Hepatocyte (in vitro differentiated cells): ENCODE data around the gene NEK1. TPM values are rescaled to one million over a fixed set of nuclear protein-coding genes. Genes with fewer than 3 reads are reported as not detected.
"Not testable (repeated sequence)": the region's sequence is repeated elsewhere in the genome, so short reads cannot be mapped to it uniquely, and the experiment has no call there.

Experiments used
- DNase-seq: peaks from one replicate; pipeline ENCODE4 v3.0.0-alpha.2; 2016; ENCODE audit warnings: low spot score
- H2AFZ ChIP-seq: fragments of 200-600 bp; sonication (generic); 2 replicates; pipeline ENCODE4 v1.6.0; 2016; ENCODE audit warnings: antibody characterized with exemption, mild to moderate bottlenecking
- H3K27ac ChIP-seq: fragments of 200-600 bp; sonication (generic); 2 replicates; pipeline ENCODE4 v1.5.1; 2016; ENCODE audit warnings: mild to moderate bottlenecking
- H3K27me3 ChIP-seq: fragments of 200-600 bp; sonication (generic); 2 replicates; pipeline ENCODE4 v1.6.1; 2016
- H3K36me3 ChIP-seq: fragments of 200-600 bp; sonication (generic); replicated peaks from 2 replicates; pipeline ENCODE4 v1.5.1; 2016; ENCODE audit warnings: low read depth; ENCODE audit not compliant: insufficient read depth
- H3K4me1 ChIP-seq: fragments of 200-600 bp; sonication (generic); 2 replicates; pipeline ENCODE4 v1.5.1; 2016; ENCODE audit warnings: mild to moderate bottlenecking, moderate library complexity; ENCODE audit not compliant: insufficient read depth
- H3K4me2 ChIP-seq: fragments of 200-600 bp; sonication (generic); 2 replicates; pipeline ENCODE4 v1.6.0; 2016
- H3K4me3 ChIP-seq: fragments of 200-600 bp; sonication (generic); 2 replicates; pipeline ENCODE4 v1.5.1; 2016; ENCODE audit warnings: mild to moderate bottlenecking
- H3K79me2 ChIP-seq: fragments of 200-600 bp; sonication (generic); 2 replicates; pipeline ENCODE4 v1.6.0; 2017; ENCODE audit warnings: mild to moderate bottlenecking
- H3K9me2 ChIP-seq: fragments of 200-600 bp; sonication (generic); replicated peaks from 2 replicates; pipeline ENCODE4 v1.6.0; 2017; ENCODE audit warnings: mild to moderate bottlenecking; ENCODE audit not compliant: insufficient read depth
- H3K9me3 ChIP-seq: fragments of 200-600 bp; sonication (generic); 2 replicates; pipeline ENCODE4 v1.5.1; 2016; ENCODE audit warnings: low read depth, mild to moderate bottlenecking
- H4K20me1 ChIP-seq: fragments of 200-600 bp; sonication (generic); 2 replicates; pipeline ENCODE4 v1.6.0; 2016; ENCODE audit warnings: mild to moderate bottlenecking; ENCODE audit not compliant: insufficient read depth, poor library complexity, severe bottlenecking
- CTCF ChIP-seq: fragments of 200-600 bp; sonication (generic); IDR thresholded peaks from 2 replicates; pipeline ENCODE4 v1.5.1; 2016; ENCODE audit warnings: antibody characterized with exemption, mild to moderate bottlenecking; ENCODE audit not compliant: poor library complexity
- EZH2 ChIP-seq: fragments of 200-600 bp; sonication (generic); IDR thresholded peaks from 2 replicates; pipeline ENCODE4 v1.6.1; 2016; ENCODE audit warnings: antibody characterized with exemption, mild to moderate bottlenecking, borderline replicate concordance
- EZH2phosphoT487 ChIP-seq: fragments of 200-600 bp; sonication (generic); IDR thresholded peaks from one replicate; pipeline ENCODE4 v1.6.1; 2018; ENCODE audit warnings: antibody characterized with exemption, mild to moderate bottlenecking, low read depth, moderate library complexity; ENCODE audit not compliant: unreplicated experiment, severe bottlenecking
- WGBS: methylation state at CpG from one replicate; pipeline ENCODE4 v1.1.6; 2016; ENCODE audit warnings: low lambda C conversion rate; ENCODE audit errors: missing lambda C conversion rate; 5-methylcytosine and 5-hydroxymethylcytosine counted together
- polyA plus RNA-seq: library from polyadenylated mRNA; unstranded; fragments of >200 nt; fragmentation: Nextera tagmentation; extraction: Ambion mirVana; gene quantifications from 2 replicates; pipeline ENCODE4 v1.2.1, GENCODE V29; 2016
- total RNA-seq: library from RNA; depleted of rRNA; stranded (reverse); fragments of >200 nt; gene quantifications from 2 replicates; pipeline ENCODE4 v1.2.3, GENCODE V29; 2014

NEK1 gene
- total and polyA plus RNA-seq, 2 experiments from 2014 or later = 7.8 to 10.4 TPM

GRCh38 chr4:169573889-169574288, 38.5 kb downstream of the NEK1 start:
- Histone ChIP-seq H3K4me3 (no peak overlapping the region), H3K4me1 (no peaks in the 10 kb centered on the region), H3K9me2 (no peaks in the 10 kb centered on the region), H3K27ac (no peak overlapping the region), H3K4me2 (no peak overlapping the region), H3K36me3 (no peaks in the 10 kb centered on the region), H2AFZ (no peak overlapping the region), H4K20me1 (no peaks in the 10 kb centered on the region), H3K27me3 (no peaks in the 10 kb centered on the region), H3K9me3 (no peaks in the 10 kb centered on the region), H3K79me2 (no peaks in the 10 kb centered on the region)
- WGBS = 95% methylated on average over 1 of the region's 1 CpG
- no peak for DNase-seq
- TF ChIP-seq CTCF (no peak), EZH2 (no peak), EZH2phosphoT487 (no peak)

- TF ChIP-seq CTCF (no peak), EZH2 (no peak), EZH2phosphoT487 (no peak)
- WGBS = 88% methylated on average over 4 of the region's 4 CpGs
- Histone ChIP-seq H4K20me1 (no peaks in the 10 kb centered on the region), H3K4me3 (no peak overlapping the region), H3K79me2 (no peaks in the 10 kb centered on the region), H3K36me3 (no peaks in the 10 kb centered on the region), H3K9me3 (no peaks in the 10 kb centered on the region), H3K4me1 (no peaks in the 10 kb centered on the region), H3K27ac (no peak overlapping the region), H3K4me2 (no peak overlapping the region), H2AFZ (no peak overlapping the region), H3K9me2 (no peaks in the 10 kb centered on the region), H3K27me3 (no peaks in the 10 kb centered on the region)
- no peak for DNase-seq
These were observed 40.9 kb downstream of the NEK1 start for GRCh38 chr4:169571435-169571834.

GRCh38 chr4:169571012-169571411, 41.4 kb downstream of the NEK1 start:
- H2AFZ ChIP-seq, H4K20me1 ChIP-seq, H3K27ac ChIP-seq, H3K36me3 ChIP-seq, DNase-seq, H3K9me2 ChIP-seq, H3K79me2 ChIP-seq, H3K4me2 ChIP-seq, H3K27me3 ChIP-seq, H3K4me3 ChIP-seq, H3K9me3 ChIP-seq, H3K4me1 ChIP-seq: not testable (repeated sequence)
- WGBS = 93% methylated on average over 2 of the region's 3 CpGs

GRCh38 chr4:169570266-169570665, 42.1 kb downstream of the NEK1 start:
- 100% methylated on average over 2 of the region's 26 CpGs for WGBS
- not testable (repeated sequence) for H3K27me3 ChIP-seq, H3K4me2 ChIP-seq, H3K4me1 ChIP-seq, H3K9me2 ChIP-seq, H3K79me2 ChIP-seq, H3K36me3 ChIP-seq, DNase-seq, H4K20me1 ChIP-seq, H3K27ac ChIP-seq, H3K9me3 ChIP-seq, H3K4me3 ChIP-seq, H2AFZ ChIP-seq

- H3K4me2 ChIP-seq, H3K9me2 ChIP-seq, H3K36me3 ChIP-seq, H3K79me2 ChIP-seq, H4K20me1 ChIP-seq, H3K27ac ChIP-seq, H3K27me3 ChIP-seq, H3K4me1 ChIP-seq, DNase-seq, H2AFZ ChIP-seq, H3K9me3 ChIP-seq, H3K4me3 ChIP-seq: not testable (repeated sequence)
- 100% methylated on average over 3 of the region's 3 CpGs for WGBS
These were observed 43.2 kb downstream of the NEK1 start for GRCh38 chr4:169569188-169569587.
